LNCaP clone FGC (cell line): ENCODE measurements around the gene CLSTN3.
A peak's percentile ranks its signal among the peaks of the same experiment; 100 is the strongest.

Experiments used
- DNase-seq: peaks from one replicate; pipeline ENCODE4 v3.0.0-alpha.2; 2011; ENCODE audit warnings: low read depth
- H3K4me3 ChIP-seq: 2 replicates; pipeline ENCODE4 v1.5.1; 2011; ENCODE audit warnings: mild to moderate bottlenecking, low read depth, low read length, control low read depth
- CTCF ChIP-seq: IDR thresholded peaks from 2 replicates; pipeline ENCODE4 v1.5.1; 2012; ENCODE audit warnings: mild to moderate bottlenecking; ENCODE audit not compliant: control insufficient read depth, insufficient read depth; ENCODE audit errors: extremely low read depth

The CLSTN3 gene

GRCh38 chr12:7161811-7162210, 31.6 kb downstream of the CLSTN3 start:
- DNase-seq = no peak
- H3K4me3 ChIP-seq = no peak overlapping the region
- TF ChIP-seq CTCF = no peak

GRCh38 chr12:7162691-7163114, 32.5 kb downstream of the CLSTN3 start:
- peak overlapping the region; percentile 3; the same call in 1 of the 2 replicates for H3K4me3 ChIP-seq
- TF ChIP-seq CTCF = peak; percentile 88
- DNase-seq = peak; percentile 36

GRCh38 chr12:7169951-7170350, 39.8 kb downstream of the CLSTN3 start:
- no peak for TF ChIP-seq CTCF
- H3K4me3 ChIP-seq = no peak overlapping the region

GRCh38 chr12:7171854-7172253, 41.7 kb downstream of the CLSTN3 start:
- H3K4me3 ChIP-seq = no peak overlapping the region
- no peak for DNase-seq
- TF ChIP-seq CTCF = no peak

More at GRCh38 chr12:7169951-7170350, 39.8 kb downstream of the CLSTN3 start:
- no peak for DNase-seq

GRCh38 chr12:7175493-7175892, 45.3 kb downstream of the CLSTN3 start:
- no peak overlapping the region for H3K4me3 ChIP-seq
- DNase-seq = no peak
- no peak for TF ChIP-seq CTCF

- no peak for TF ChIP-seq CTCF
- DNase-seq = no peak
- H3K4me3 ChIP-seq = no peak overlapping the region
These were observed 46.4 kb downstream of the CLSTN3 start for GRCh38 chr12:7176595-7176994.

- no peak for DNase-seq
- H3K4me3 ChIP-seq = no peak overlapping the region
- TF ChIP-seq CTCF = no peak
These were observed 48.3 kb downstream of the CLSTN3 start for GRCh38 chr12:7178481-7178880.
